ENCODE measurements around the gene CCDC149.

DNA sequence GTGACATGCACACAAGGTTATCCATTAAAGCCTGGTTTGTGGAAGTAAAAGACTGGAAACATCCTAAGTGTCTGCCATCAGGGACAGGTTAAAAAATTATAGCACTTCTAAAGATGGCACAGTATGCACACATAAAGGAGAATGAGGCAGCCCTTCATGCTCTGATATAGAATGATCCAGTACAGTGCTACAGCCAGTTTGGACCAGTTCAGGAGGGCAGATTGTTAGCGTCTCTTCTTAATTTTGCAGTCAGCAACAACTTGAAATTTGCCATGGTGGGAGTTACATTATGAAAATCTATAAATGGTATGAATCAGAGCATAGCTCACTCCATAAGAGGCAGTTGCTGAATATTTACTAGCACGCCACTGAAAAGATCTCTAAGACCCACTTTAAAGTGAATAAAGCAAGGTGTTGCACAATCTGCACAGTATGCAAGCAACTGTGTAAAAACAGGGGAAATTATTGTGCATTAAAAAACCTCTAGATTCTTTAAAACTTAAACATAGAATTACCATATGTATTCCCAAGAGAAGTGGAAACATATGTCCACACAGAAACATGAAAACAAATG, 137.7 kb downstream of the CCDC149 start:
- TF ChIP-seq, protein P1, sequence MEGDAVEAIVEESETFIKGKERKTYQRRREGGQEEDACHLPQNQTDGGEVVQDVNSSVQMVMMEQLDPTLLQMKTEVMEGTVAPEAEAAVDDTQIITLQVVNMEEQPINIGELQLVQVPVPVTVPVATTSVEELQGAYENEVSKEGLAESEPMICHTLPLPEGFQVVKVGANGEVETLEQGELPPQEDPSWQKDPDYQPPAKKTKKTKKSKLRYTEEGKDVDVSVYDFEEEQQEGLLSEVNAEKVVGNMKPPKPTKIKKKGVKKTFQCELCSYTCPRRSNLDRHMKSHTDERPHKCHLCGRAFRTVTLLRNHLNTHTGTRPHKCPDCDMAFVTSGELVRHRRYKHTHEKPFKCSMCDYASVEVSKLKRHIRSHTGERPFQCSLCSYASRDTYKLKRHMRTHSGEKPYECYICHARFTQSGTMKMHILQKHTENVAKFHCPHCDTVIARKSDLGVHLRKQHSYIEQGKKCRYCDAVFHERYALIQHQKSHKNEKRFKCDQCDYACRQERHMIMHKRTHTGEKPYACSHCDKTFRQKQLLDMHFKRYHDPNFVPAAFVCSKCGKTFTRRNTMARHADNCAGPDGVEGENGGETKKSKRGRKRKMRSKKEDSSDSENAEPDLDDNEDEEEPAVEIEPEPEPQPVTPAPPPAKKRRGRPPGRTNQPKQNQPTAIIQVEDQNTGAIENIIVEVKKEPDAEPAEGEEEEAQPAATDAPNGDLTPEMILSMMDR (IDR thresholded peaks at IDR 0.05; ENCODE audit: borderline replicate concordance, extremely low read depth, low read length, poor library complexity, severe bottlenecking) = no peak
- no peak for TF ChIP-seq EZH2 (IDR thresholded peaks at IDR 0.05; ENCODE audit: borderline replicate concordance, low read depth, low read length, severe bottlenecking)

All from DND-41 (cell line).